HepG2 (cell line): ENCODE results near the gene GRK3. TPM values are rescaled to one million over a fixed set of nuclear protein-coding genes. Genes with fewer than 3 reads are reported as not detected.
"Not testable (repeated sequence)": the region's sequence is repeated elsewhere in the genome, so short reads cannot be mapped to it uniquely, and the experiment has no call there.

Source experiments
- ATAC-seq: fragments of 200-7000 bp; cut with Tn5 transposase; 3 replicates; pipeline ENCODE4 v1.9.1; 2020; ENCODE audit warnings: mild to moderate bottlenecking, moderate library complexity
- BruUV-seq: library from RNA; stranded (reverse); fragments of 400-500 nt; replicated peaks from 2 replicates; lab custom pipeline; 2021; lab: Mats Ljungman, UMichigan
- CTCF ChIA-PET: fragments of 300-600 bp; formaldehyde crosslinking; extraction: SDS; loops from one replicate; lab custom pipeline; 2021; ENCODE audit warnings: low total read pairs, inconsistent platforms, low intra/inter-chr PET ratio; lab: Yijun Ruan, JAX
- POLR2A ChIA-PET: fragments of 350-600 bp; sonication (Branson Sonifier 250); formaldehyde crosslinking; loops from one replicate; lab custom pipeline; 2020; ENCODE audit warnings: antibody characterized with exemption, inconsistent platforms; lab: Yijun Ruan, JAX
- DNase-seq: peaks from one replicate; pipeline ENCODE4 v3.0.0-alpha.2; 2015; ENCODE audit warnings: low spot score
- FAIRE-seq: peaks from 3 replicates; lab custom pipeline; 2011; peaks lifted over from hg19 to GRCh38; lab: Jason Lieb, UNC
- H2AFZ ChIP-seq: one replicate; pipeline ENCODE4 v1.6.1; 2011; ENCODE audit warnings: low read length, inconsistent platforms
- H3K27ac ChIP-seq: fragments of 300-600 bp; 3 replicates; pipeline ENCODE4 v1.8.0; 2011; ENCODE audit warnings: mixed run types, mild to moderate bottlenecking, mixed read lengths, low read length, inconsistent platforms; ENCODE audit not compliant: insufficient read depth; ENCODE audit errors: extremely low read length
- H3K27me3 ChIP-seq, 2 experiments: fragments of 200-600 bp in 1 of 2; 2 replicates in 1 of 2; 3 replicates in 1 of 2; pipeline versions ENCODE4 v1.6.0 to v1.8.0; 2011; ENCODE audit warnings: low read length in 2 of 2, mild to moderate bottlenecking in 2 of 2, moderate library complexity in 2 of 2, inconsistent platforms in 1 of 2; ENCODE audit not compliant: insufficient read depth in 2 of 2, control insufficient read depth in 1 of 2
- H3K36me3 ChIP-seq, 2 experiments: fragments of 200-600 bp in 1 of 2; replicated peaks in 1 of 2; 2 replicates in 1 of 2; 3 replicates in 1 of 2; pipeline versions ENCODE4 v1.5.1 to v1.8.0; 2011; ENCODE audit warnings: low read length in 2 of 2, inconsistent platforms in 1 of 2; ENCODE audit not compliant: insufficient read depth in 2 of 2, control insufficient read depth in 1 of 2
- H3K4me1 ChIP-seq: 2 replicates; pipeline ENCODE4 v1.5.1; 2012; ENCODE audit warnings: low read length, inconsistent platforms; ENCODE audit not compliant: insufficient read depth
- H3K4me2 ChIP-seq: 2 replicates; pipeline ENCODE4 v1.6.0; 2011; ENCODE audit warnings: low read depth, low read length, inconsistent platforms
- H3K4me3 ChIP-seq, 3 experiments: fragments of 200-600 bp in 1 of 3; sonication (generic), shearing (Covaris generic) in 1 of 3; replicated peaks in 1 of 3; 2 replicates each; pipeline ENCODE4 v1.5.1; 2011 to 2016; ENCODE audit warnings: low read length in 3 of 3, inconsistent platforms in 2 of 3, low read depth in 2 of 3, mild to moderate bottlenecking in 2 of 3, control low read depth in 1 of 3, mixed read lengths in 1 of 3; ENCODE audit not compliant: insufficient read depth in 1 of 3
- H3K79me2 ChIP-seq: one replicate; pipeline ENCODE4 v1.6.1; 2011; ENCODE audit warnings: low read length, inconsistent platforms; ENCODE audit not compliant: insufficient read depth
- H3K9ac ChIP-seq: 2 replicates; pipeline ENCODE4 v1.6.0; 2011; ENCODE audit warnings: mild to moderate bottlenecking, low read depth, low read length, inconsistent platforms; ENCODE audit not compliant: insufficient read depth
- H3K9me3 ChIP-seq: 2 replicates; pipeline ENCODE4 v1.5.1; 2012; ENCODE audit warnings: mild to moderate bottlenecking, low read length
- H4K20me1 ChIP-seq: 2 replicates; pipeline ENCODE4 v1.6.0; 2011; ENCODE audit warnings: inconsistent platforms, mild to moderate bottlenecking, low read length, moderate library complexity; ENCODE audit not compliant: insufficient read depth
- DR1 ChIP-seq: sonication (generic); formaldehyde crosslinking; IDR thresholded peaks from 2 replicates; pipeline ENCODE4 v1.8.0; 2021; ENCODE audit warnings: mild to moderate bottlenecking, missing genetic modification reagents, inconsistent platforms
- ISL2 ChIP-seq: sonication (generic); formaldehyde crosslinking; IDR thresholded peaks from 2 replicates; pipeline ENCODE4 v1.5.0; 2020; ENCODE audit warnings: missing genetic modification reagents
- ZNF337 ChIP-seq: sonication (generic); formaldehyde crosslinking; IDR thresholded peaks from 2 replicates; pipeline ENCODE4 v1.5.1; 2020; ENCODE audit warnings: missing genetic modification reagents, low read depth, mild to moderate bottlenecking, borderline replicate concordance
- WGBS: methylation state at CpG from one replicate; pipeline ENCODE4 v1.1.6; 2017; ENCODE audit warnings: low lambda C conversion rate; 5-methylcytosine and 5-hydroxymethylcytosine counted together
- in situ Hi-C: cut with HindIII; loops from 2 replicates; pipeline ENCODE4 v1.10.0; 2017; ENCODE audit warnings: low pct_unique_long_range_greater_than_20kb; ENCODE audit not compliant: extremely low pct_ligation_motif_present
- intact Hi-C: fragments of 100-400 bp; cut with micrococcal nuclease; formaldehyde crosslinking; loops from one replicate; pipeline ENCODE4 v1.10.0; 2022; ENCODE audit not compliant: unreplicated experiment
- polyA plus RNA-seq, 8 experiments: library from polyadenylated mRNA; depleted of rRNA in 3 of 8; stranded (reverse) in 7 of 8; unstranded in 1 of 8; fragments of >200 nt; fragmentation: Illumina TruSeq in 4 of 8; extraction: Trizol in 4 of 8; gene quantifications; 2 replicates each; pipeline versions ENCODE4 v1.2.1 to v1.2.3, GENCODE V29; 2011 to 2016; ENCODE audit warnings: low read depth in 4 of 8, missing spikeins in 1 of 8, mixed read lengths in 1 of 8; ENCODE audit not compliant: insufficient read depth in 1 of 8
- total RNA-seq, 5 experiments: library from RNA; depleted of rRNA; stranded (reverse); fragments of >200 nt; fragmentation: Illumina TruSeq; extraction: Trizol; gene quantifications; 2 replicates each; pipeline ENCODE4 v1.2.3, GENCODE V29; 2016; ENCODE audit warnings: low read depth in 1 of 5
- TF ChIP-seq, protein P1 (sequence below): sonication (generic); formaldehyde crosslinking; IDR thresholded peaks from 2 replicates; pipeline ENCODE4 v1.5.0; 2020; ENCODE audit warnings: mild to moderate bottlenecking, missing genetic modification reagents, moderate library complexity
- TF ChIP-seq, protein P2 (sequence below): sonication (generic); formaldehyde crosslinking; IDR thresholded peaks from 2 replicates; pipeline ENCODE4 v1.8.0; 2022; ENCODE audit warnings: mild to moderate bottlenecking, missing genetic modification reagents
- TF ChIP-seq, protein P3 (sequence below): sonication (generic); IDR thresholded peaks from 2 replicates; pipeline ENCODE4 v1.6.1; 2016; ENCODE audit warnings: low read depth, borderline replicate concordance

Gene GRK3
- total and polyA plus RNA-seq, 2 of the 13 experiments (the other 11 are each of a cell fraction or from before 2014, with no cell fraction given) = 8.5 to 16.7 TPM

DNA sequence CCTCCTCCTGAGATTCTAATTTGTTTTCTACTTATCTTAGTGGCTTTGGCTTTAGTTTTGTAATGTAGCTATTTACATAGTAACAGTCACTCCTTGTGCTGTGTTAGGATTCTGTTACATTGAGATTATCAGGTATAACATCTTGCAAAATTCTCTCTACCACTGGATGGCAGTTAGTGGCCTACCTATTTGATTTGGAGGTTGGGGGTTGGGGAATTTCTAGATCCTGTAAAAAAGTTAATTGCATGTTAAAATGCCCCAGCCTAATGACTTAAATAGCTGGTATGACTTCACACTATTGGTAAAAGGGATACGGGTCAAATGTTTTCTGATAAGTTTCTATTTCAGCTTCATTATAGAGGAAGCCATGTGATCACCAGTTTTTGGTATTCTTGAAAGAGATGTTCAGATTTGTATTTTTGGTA is 2.8 kb downstream of the GRK3 start (continued):
- TF ChIP-seq ZNF337 (CRISPR knock-in tag) (no peak), ISL2 (CRISPR knock-in tag) (no peak)
- TF ChIP-seq, protein P1, sequence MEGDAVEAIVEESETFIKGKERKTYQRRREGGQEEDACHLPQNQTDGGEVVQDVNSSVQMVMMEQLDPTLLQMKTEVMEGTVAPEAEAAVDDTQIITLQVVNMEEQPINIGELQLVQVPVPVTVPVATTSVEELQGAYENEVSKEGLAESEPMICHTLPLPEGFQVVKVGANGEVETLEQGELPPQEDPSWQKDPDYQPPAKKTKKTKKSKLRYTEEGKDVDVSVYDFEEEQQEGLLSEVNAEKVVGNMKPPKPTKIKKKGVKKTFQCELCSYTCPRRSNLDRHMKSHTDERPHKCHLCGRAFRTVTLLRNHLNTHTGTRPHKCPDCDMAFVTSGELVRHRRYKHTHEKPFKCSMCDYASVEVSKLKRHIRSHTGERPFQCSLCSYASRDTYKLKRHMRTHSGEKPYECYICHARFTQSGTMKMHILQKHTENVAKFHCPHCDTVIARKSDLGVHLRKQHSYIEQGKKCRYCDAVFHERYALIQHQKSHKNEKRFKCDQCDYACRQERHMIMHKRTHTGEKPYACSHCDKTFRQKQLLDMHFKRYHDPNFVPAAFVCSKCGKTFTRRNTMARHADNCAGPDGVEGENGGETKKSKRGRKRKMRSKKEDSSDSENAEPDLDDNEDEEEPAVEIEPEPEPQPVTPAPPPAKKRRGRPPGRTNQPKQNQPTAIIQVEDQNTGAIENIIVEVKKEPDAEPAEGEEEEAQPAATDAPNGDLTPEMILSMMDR (CRISPR knock-in tag) = peak; percentile 33; the same call in 1 of the 2 replicates

- H3K27me3 ChIP-seq, H3K36me3 ChIP-seq, H3K4me3 ChIP-seq, H3K27ac ChIP-seq, DNase-seq, H3K9me3 ChIP-seq, FAIRE-seq, H3K4me2 ChIP-seq, CTCF ChIA-PET, H4K20me1 ChIP-seq, ATAC-seq, BruUV-seq, intact Hi-C loops, H2AFZ ChIP-seq, POLR2A ChIA-PET, H3K9ac ChIP-seq: not testable (repeated sequence)
- peaks cover 55% of the 10 kb centered on the region for H3K4me1 ChIP-seq
- 82% methylated on average over 2 of the region's 2 CpGs for WGBS
- peaks cover 26% of the 10 kb centered on the region for H3K79me2 ChIP-seq
- in situ Hi-C loops = loop anchor here (10.0 kb wide), 1 partner anchor 97 kb away; no protein-coding TSS in a partner anchor
Observed at GRCh38 chr22:25568066-25568465, 3.6 kb downstream of the GRK3 start.

DNA sequence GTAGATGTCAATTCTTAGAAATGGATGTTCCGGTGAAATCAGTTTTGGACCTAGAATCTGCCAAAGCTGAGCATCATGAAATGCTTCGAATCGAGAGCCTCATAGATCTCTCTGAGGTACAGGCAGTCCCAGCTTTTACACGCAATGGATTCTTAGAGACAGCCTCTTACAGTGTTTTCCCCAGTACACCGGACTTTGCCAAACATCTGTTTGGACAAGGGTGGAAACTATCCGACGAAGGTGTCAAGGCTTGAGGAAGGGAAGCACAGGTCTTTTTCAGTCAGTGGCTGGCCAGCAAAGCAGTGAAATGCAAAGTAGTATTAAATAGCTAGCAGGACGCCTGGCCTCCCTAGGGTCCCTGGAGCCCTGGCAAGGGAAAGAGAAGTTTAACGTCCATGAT is 4.9 kb downstream of the GRK3 start:
- no peaks in the 10 kb centered on the region for H4K20me1 ChIP-seq
- no peak overlapping the region for H3K9ac ChIP-seq
- WGBS = 75% methylated on average over 9 of the region's 9 CpGs
- no peak overlapping the region for H3K27ac ChIP-seq
- ATAC-seq (no peak), DNase-seq (no peak), FAIRE-seq (no peak)
- POLR2A ChIA-PET = no interaction called here
- peaks cover 29% of the 10 kb centered on the region for H3K79me2 ChIP-seq
- H3K27me3 ChIP-seq = no peaks in the 10 kb centered on the region; a peak in 1 of 5 replicates
- H3K4me1 ChIP-seq = peaks cover 43% of the 10 kb centered on the region
- H3K9me3 ChIP-seq = no peaks in the 10 kb centered on the region
- in situ Hi-C loops = loop anchor here (10.0 kb wide), 1 partner anchor 95 kb away; no protein-coding TSS in a partner anchor
- intact Hi-C loops = no loop called here
- no peak overlapping the region for H2AFZ ChIP-seq
- no TSS peak for BruUV-seq
- H3K4me3 ChIP-seq = no peak overlapping the region
- H3K4me2 ChIP-seq = no peak overlapping the region
- CTCF ChIA-PET = no interaction called here
- no peaks in the 10 kb centered on the region for H3K36me3 ChIP-seq
- TF ChIP-seq, protein P2, sequence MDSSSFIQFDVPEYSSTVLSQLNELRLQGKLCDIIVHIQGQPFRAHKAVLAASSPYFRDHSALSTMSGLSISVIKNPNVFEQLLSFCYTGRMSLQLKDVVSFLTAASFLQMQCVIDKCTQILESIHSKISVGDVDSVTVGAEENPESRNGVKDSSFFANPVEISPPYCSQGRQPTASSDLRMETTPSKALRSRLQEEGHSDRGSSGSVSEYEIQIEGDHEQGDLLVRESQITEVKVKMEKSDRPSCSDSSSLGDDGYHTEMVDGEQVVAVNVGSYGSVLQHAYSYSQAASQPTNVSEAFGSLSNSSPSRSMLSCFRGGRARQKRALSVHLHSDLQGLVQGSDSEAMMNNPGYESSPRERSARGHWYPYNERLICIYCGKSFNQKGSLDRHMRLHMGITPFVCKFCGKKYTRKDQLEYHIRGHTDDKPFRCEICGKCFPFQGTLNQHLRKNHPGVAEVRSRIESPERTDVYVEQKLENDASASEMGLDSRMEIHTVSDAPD (CRISPR knock-in tag) = no peak
- no peak for TF ChIP-seq DR1
- TF ChIP-seq, protein P3, sequence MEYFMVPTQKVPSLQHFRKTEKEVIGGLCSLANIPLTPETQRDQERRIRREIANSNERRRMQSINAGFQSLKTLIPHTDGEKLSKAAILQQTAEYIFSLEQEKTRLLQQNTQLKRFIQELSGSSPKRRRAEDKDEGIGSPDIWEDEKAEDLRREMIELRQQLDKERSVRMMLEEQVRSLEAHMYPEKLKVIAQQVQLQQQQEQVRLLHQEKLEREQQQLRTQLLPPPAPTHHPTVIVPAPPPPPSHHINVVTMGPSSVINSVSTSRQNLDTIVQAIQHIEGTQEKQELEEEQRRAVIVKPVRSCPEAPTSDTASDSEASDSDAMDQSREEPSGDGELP = no peak
